ENCODE results near the gene CYB5R2.
A peak's percentile ranks its signal among the peaks of the same experiment; 100 is the strongest.
"Not testable (repeated sequence)": the region's sequence is repeated elsewhere in the genome, so short reads cannot be mapped to it uniquely, and the experiment has no call there.

CYB5R2 gene

GRCh38 chr11:7664867-7665266, 8.4 kb downstream of the CYB5R2 start:
- TF ChIP-seq CTCF (IDR thresholded peaks at IDR 0.05; ENCODE audit: insufficient read depth, low read length, poor library complexity, severe bottlenecking) = no peak
- Histone ChIP-seq H3K4me3 (replicated peaks; ENCODE audit: low read depth, low read length) (no peak overlapping the region), H3K27me3 (replicated peaks; ENCODE audit: control insufficient read depth, insufficient read depth, low read length) (no peaks in the 10 kb centered on the region), H3K36me3 (ENCODE audit: control insufficient read depth, insufficient read depth, low read length) (peaks cover 20% of the 10 kb centered on the region)
- no peak for DNase-seq (ENCODE audit: extremely low read depth, insufficient read length)

GRCh38 chr11:7663531-7663930, 9.8 kb downstream of the CYB5R2 start:
- peaks cover 19% of the 10 kb centered on the region for H3K36me3 ChIP-seq (ENCODE audit: control insufficient read depth, insufficient read depth, low read length)
- DNase-seq (ENCODE audit: extremely low read depth, insufficient read length); H3K4me3 ChIP-seq (replicated peaks; ENCODE audit: low read depth, low read length); H3K27me3 ChIP-seq (replicated peaks; ENCODE audit: control insufficient read depth, insufficient read depth, low read length): not testable (repeated sequence)

- no peaks in the 10 kb centered on the region for H3K27me3 ChIP-seq (replicated peaks; ENCODE audit: control insufficient read depth, insufficient read depth, low read length)
- DNase-seq (ENCODE audit: extremely low read depth, insufficient read length) = no peak
- no peak overlapping the region for H3K4me3 ChIP-seq (replicated peaks; ENCODE audit: low read depth, low read length)
- peak; percentile 20 for TF ChIP-seq CTCF (IDR thresholded peaks at IDR 0.05; ENCODE audit: insufficient read depth, low read length, poor library complexity, severe bottlenecking)
- peaks cover 36% of the 10 kb centered on the region for H3K36me3 ChIP-seq (ENCODE audit: control insufficient read depth, insufficient read depth, low read length)
Observed at GRCh38 chr11:7657306-7658025, 15.8 kb downstream of the CYB5R2 start.

GRCh38 chr11:7656704-7657103, 16.6 kb downstream of the CYB5R2 start:
- TF ChIP-seq CTCF (IDR thresholded peaks at IDR 0.05; ENCODE audit: insufficient read depth, low read length, poor library complexity, severe bottlenecking) = no peak
- Histone ChIP-seq H3K27me3 (replicated peaks; ENCODE audit: control insufficient read depth, insufficient read depth, low read length) (no peaks in the 10 kb centered on the region), H3K4me3 (replicated peaks; ENCODE audit: low read depth, low read length) (no peak overlapping the region), H3K36me3 (ENCODE audit: control insufficient read depth, insufficient read depth, low read length) (peaks cover 43% of the 10 kb centered on the region)
- DNase-seq (ENCODE audit: extremely low read depth, insufficient read length) = no peak

GRCh38 chr11:7655253-7656217, 17.8 kb downstream of the CYB5R2 start:
- DNase-seq (ENCODE audit: extremely low read depth, insufficient read length) = no peak
- H3K36me3 ChIP-seq (ENCODE audit: control insufficient read depth, insufficient read depth, low read length) = peaks cover 51% of the 10 kb centered on the region
- TF ChIP-seq CTCF (IDR thresholded peaks at IDR 0.05; ENCODE audit: insufficient read depth, low read length, poor library complexity, severe bottlenecking) = no peak
- no peaks in the 10 kb centered on the region for H3K27me3 ChIP-seq (replicated peaks; ENCODE audit: control insufficient read depth, insufficient read depth, low read length)
- no peak overlapping the region for H3K4me3 ChIP-seq (replicated peaks; ENCODE audit: low read depth, low read length)

- Histone ChIP-seq H3K27me3 (replicated peaks; ENCODE audit: control insufficient read depth, insufficient read depth, low read length) (no peaks in the 10 kb centered on the region), H3K36me3 (ENCODE audit: control insufficient read depth, insufficient read depth, low read length) (peaks cover 56% of the 10 kb centered on the region), H3K4me3 (replicated peaks; ENCODE audit: low read depth, low read length) (no peak overlapping the region)
- no peak for TF ChIP-seq CTCF (IDR thresholded peaks at IDR 0.05; ENCODE audit: insufficient read depth, low read length, poor library complexity, severe bottlenecking)
- no peak for DNase-seq (ENCODE audit: extremely low read depth, insufficient read length)
Observed at GRCh38 chr11:7654195-7654705, 19.1 kb downstream of the CYB5R2 start.

All from GM06990 (cell line).